HL-60 (cell line): ENCODE data around the gene EIF2B5.

Experiments
- CTCF ChIP-seq: IDR thresholded peaks from one replicate; pipeline ENCODE4 v1.5.1; 2011; ENCODE audit warnings: low read length, control low read depth, inconsistent platforms; ENCODE audit not compliant: insufficient read depth
- GABPA ChIP-seq: IDR thresholded peaks from 2 replicates; pipeline ENCODE4 v1.6.1; 2012; ENCODE audit warnings: low read depth
- POLR2AphosphoS5 ChIP-seq: IDR thresholded peaks from 2 replicates; pipeline ENCODE4 v1.6.1; 2012; ENCODE audit warnings: low read depth
- REST ChIP-seq: IDR thresholded peaks from 2 replicates; pipeline ENCODE4 v1.6.1; 2012; ENCODE audit warnings: low read depth; ENCODE audit not compliant: insufficient replicate concordance

GRCh38 chr3:184134746-184135148 lies 411 bp upstream of the EIF2B5 start:
- TF ChIP-seq POLR2AphosphoS5 (no peak), GABPA (no peak), CTCF (no peak), REST (no peak)
